ENCODE measurements around the gene FOXJ3.

DNA sequence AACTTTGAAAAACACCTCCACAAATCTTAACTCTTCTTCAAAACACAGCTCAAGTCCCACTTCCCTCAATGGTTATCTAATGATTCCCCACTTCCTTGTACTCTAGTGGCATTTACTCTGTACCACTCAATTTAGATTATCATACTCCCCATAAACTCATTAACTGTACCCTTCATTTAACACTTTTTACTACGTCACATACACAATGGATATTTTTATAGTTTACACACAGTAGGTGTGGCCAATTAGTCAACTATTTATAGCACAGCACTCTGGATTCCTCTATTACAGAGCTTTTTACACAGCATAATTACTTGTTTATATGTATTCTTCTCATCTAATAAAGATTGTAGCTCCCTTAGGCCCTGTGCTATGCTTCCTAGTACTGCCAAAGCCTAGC lies 62.1 kb downstream of the FOXJ3 start:
- TF ChIP-seq POLR2A (IDR thresholded peaks at IDR 0.05) (no peak), POLR2AphosphoS5 (IDR thresholded peaks at IDR 0.05; ENCODE audit: insufficient read depth in 1 of 2, low read depth in 1 of 2) (no peak)

Data from vagina (tissue), 2 donors.